ENCODE measurements around the gene RAD9B. TPM values are rescaled to one million over a fixed set of nuclear protein-coding genes. Genes with fewer than 3 reads are reported as not detected.
"Not testable (repeated sequence)": the region's sequence is repeated elsewhere in the genome, so short reads cannot be mapped to it uniquely, and the experiment has no call there.

RAD9B gene
- total and polyA plus RNA-seq, 2 of the 4 experiments (the other 2 are of a cell fraction), result 0.09 to 0.18 TPM

GRCh38 chr12:110518014-110518413 lies 15.9 kb downstream of the RAD9B start:
- H3K27me3 ChIP-seq (ENCODE audit: control insufficient read depth, insufficient read depth, low read length); H2AK9ac ChIP-seq (replicated peaks; ENCODE audit: low read depth, low read length, poor library complexity); H2BK120ac ChIP-seq (ENCODE audit: low read depth, low read length); CTCF ChIA-PET; H3K4me2 ChIP-seq (ENCODE audit: low read depth, low read length); H2AFZ ChIP-seq (replicated peaks; ENCODE audit: low read length, poor library complexity); H2AK5ac ChIP-seq (ENCODE audit: low read depth, low read length); H3K36me3 ChIP-seq (ENCODE audit: control insufficient read depth, insufficient read depth, low read length); H3K9me3 ChIP-seq (ENCODE audit: control insufficient read depth, insufficient read depth, low read length); H4K91ac ChIP-seq (ENCODE audit: insufficient read depth, low read depth, low read length); in situ Hi-C loops (cut with MboI; ENCODE audit: low sequenced_read_pairs); H4K20me1 ChIP-seq (ENCODE audit: insufficient read depth, low read length); DNase-seq; POLR2A ChIA-PET (ENCODE audit: unreplicated experiment); H3K18ac ChIP-seq (ENCODE audit: low read depth, low read length); H3K79me1 ChIP-seq (ENCODE audit: low read depth in 1 of 2, low read length in 2 of 2); H2BK15ac ChIP-seq (ENCODE audit: low read depth, low read length); H3K27ac ChIP-seq (ENCODE audit: insufficient read depth, low read length); dilution Hi-C loops (cut with HindIII; ENCODE audit: low sequenced_read_pairs, unreplicated experiment); intact Hi-C loops (cut with micrococcal nuclease); H2BK20ac ChIP-seq (ENCODE audit: low read depth, low read length); H3K4me3 ChIP-seq (ENCODE audit: insufficient read depth, low read depth, low read length); H3K14ac ChIP-seq (replicated peaks; ENCODE audit: low read depth, low read length); H2BK5ac ChIP-seq (ENCODE audit: low read depth, low read length, poor library complexity, severe bottlenecking); H3K4me1 ChIP-seq (ENCODE audit: control insufficient read depth, insufficient read depth, low read length); H3K56ac ChIP-seq (ENCODE audit: extremely low read depth, insufficient read depth, low read length); H4K5ac ChIP-seq (ENCODE audit: low read depth, low read length); H3K4ac ChIP-seq (ENCODE audit: low read depth, low read length); H3K9me1 ChIP-seq (ENCODE audit: insufficient read depth, low read length); ATAC-seq (ENCODE audit: low read depth); BruUV-seq (replicated peaks); H3K9ac ChIP-seq (ENCODE audit: low read depth, low read length); H3K23ac ChIP-seq (ENCODE audit: low read depth, low read length); H4K8ac ChIP-seq (ENCODE audit: low read depth in 2 of 2, low read length in 2 of 2): not testable (repeated sequence)
- 91% methylated on average over 5 of the region's 8 CpGs; no CpG with 5 or more reads in 1 of the 2 experiments for WGBS, 2 experiments (ENCODE audit: extremely low coverage in 2 of 2, insufficient read length in 1 of 2)

All from IMR-90 (cell line).